GM21576 (cell line): Measurements from ENCODE around the gene GSS.

Experiments used
- ATAC-seq: cut with Tn5 transposase; IDR thresholded peaks from one replicate; pipeline ENCODE4 v1.9.1; 2021; ENCODE audit warnings: mild to moderate bottlenecking, moderate library complexity; ENCODE audit not compliant: unreplicated experiment

GSS gene

GRCh38 chr20:34947336-34947735 is 8.3 kb downstream of the GSS start:
- no peak for ATAC-seq

GRCh38 chr20:34946661-34947060 is 8.9 kb downstream of the GSS start:
- no peak for ATAC-seq

- no peak for ATAC-seq
These were observed 10.1 kb downstream of the GSS start for GRCh38 chr20:34945315-34946077.

- ATAC-seq = no peak
These were observed 11.6 kb downstream of the GSS start for GRCh38 chr20:34943808-34944567.

DNA sequence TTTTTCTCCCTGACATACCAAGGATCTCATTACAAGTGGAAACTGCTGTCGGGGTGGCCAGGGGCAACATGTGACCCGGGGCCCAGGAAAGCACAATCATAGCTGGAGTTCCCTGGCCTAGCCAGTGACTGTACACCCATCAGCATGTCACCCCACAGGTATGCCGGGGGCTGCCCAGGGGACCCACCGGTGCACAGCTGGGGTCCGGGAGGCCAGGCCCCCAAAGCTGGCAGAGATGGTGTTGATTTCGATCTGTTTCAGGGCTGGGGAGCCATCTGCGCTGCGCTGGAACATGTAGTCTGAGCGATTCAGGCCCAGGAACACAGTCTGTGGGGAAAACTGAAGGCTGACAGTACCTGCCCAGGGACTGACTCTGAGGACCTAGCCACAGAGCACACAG is 13.3 kb downstream of the GSS start:
- ATAC-seq = no peak

- no peak for ATAC-seq
These were observed 14.4 kb downstream of the GSS start for GRCh38 chr20:34941226-34941625.

DNA sequence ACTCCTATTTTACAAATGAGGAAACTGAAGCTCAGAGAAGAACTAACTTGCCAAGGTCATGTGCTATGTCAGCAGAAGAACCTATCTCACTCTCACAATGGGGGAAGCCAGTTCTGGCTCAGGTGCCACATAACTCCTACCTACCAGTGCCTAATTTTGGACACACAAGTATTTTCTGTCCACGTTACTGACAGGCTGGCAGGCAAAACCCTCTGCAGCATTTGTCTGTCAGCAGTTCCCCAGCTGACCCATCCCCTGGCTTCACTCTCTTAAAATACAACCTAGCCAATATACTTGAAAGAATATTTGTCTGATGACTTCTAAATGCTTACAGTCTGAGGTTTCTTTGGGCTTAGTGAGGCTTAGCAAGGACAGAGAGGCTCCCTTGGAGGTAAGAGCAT is 15.5 kb downstream of the GSS start:
- ATAC-seq = no peak

DNA sequence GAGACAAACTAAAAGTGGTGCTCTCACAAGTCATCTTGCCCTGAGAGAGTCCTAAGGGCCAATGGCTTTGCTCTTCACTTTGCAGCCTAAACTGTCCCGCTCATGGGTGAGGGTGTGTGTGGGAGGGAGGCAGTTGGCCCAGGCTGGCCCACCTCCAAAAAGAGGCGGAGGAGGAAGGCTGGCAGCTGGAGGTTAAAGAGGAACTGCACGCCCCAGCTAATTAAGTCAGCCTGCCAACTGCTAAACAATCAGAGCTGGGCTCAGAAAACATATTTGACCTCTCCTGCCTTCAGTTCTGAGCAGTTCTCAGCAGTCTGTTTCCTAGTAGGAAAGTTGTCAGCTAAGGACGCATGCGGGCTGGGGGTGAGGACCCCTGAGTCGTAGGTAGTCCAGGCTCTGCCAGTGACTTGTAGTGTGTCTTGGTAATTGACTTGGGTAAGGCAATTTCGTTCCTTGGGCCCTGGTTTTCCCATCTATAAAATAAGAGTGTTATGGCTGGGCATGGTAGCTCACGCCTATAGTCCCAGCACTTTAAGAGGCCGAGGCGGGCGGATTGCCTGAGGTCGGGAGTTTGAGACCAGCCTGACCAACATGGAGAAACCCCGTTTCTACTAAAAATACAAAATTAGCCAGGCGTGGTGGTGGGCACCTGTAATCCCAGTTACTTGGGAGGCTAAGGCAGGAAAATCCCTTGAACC is 17.0 kb downstream of the GSS start:
- no peak for ATAC-seq

GRCh38 chr20:34931771-34932170 is 23.8 kb downstream of the GSS start:
- ATAC-seq = no peak

GRCh38 chr20:34928411-34928810 is 27.2 kb downstream of the GSS start:
- no peak for ATAC-seq

DNA sequence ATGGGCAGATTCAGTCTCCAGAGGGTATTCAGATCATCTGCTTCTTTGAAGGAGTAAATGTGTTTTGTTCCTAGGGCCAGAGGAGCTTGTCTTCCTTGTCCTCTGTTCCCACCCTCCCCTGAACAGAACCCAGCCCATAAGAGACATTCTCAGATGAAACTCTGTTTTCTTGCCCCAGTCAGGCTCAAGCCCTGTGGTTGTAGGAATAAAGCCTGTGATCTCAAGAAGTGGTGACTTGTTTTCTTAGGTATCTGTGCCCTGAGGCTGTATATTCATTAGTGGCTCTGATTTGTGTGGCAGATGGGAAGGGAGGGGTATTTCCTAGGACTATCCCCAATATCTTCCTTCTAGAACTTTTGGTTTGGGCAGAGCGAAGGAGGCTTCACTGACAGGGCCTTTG is 27.9 kb downstream of the GSS start:
- no peak for ATAC-seq

DNA sequence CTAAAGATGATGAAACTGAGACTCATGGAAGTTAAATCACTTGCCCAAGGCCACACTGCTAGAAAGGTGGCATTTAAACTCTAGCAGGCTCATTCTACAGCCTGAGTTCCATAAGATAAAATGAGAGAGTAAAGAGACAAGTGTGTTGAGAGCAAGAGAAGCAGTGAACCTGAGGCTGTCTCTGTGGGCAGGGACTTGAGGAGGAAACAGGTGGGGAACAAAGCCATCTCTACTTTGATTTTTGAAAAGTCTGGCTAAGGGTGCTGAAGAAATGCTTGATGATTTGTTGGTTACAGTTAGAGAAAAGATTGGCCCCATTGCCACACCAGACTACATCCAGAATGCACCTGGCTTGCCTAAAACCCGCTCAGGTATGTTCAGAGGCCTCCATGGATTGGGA is 29.0 kb downstream of the GSS start:
- ATAC-seq = no peak

GRCh38 chr20:34925981-34926380 is 29.6 kb downstream of the GSS start:
- ATAC-seq = no peak

DNA sequence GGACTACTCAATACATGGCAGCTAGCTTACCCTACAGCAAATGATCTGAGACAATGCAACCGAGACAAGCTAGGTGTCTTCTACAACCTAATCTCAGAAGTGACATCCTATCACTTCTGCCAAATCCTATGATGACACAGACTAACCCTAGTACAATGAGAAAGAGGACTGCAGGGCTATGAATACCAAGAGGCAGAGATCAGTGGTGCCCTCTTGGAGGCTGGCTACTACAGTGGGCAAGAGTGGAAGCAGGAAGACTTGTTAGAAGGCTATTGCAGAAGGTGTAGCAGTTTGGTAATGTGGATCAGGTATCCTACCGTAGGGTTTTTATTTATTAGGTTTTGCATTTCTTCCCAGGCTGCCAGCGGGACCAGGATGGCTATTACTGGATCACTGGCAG is 30.3 kb downstream of the GSS start:
- ATAC-seq = no peak

GRCh38 chr20:34923414-34923813 is 32.2 kb downstream of the GSS start:
- ATAC-seq = no peak

GRCh38 chr20:34922654-34923381 is 32.8 kb downstream of the GSS start:
- ATAC-seq = no peak

DNA sequence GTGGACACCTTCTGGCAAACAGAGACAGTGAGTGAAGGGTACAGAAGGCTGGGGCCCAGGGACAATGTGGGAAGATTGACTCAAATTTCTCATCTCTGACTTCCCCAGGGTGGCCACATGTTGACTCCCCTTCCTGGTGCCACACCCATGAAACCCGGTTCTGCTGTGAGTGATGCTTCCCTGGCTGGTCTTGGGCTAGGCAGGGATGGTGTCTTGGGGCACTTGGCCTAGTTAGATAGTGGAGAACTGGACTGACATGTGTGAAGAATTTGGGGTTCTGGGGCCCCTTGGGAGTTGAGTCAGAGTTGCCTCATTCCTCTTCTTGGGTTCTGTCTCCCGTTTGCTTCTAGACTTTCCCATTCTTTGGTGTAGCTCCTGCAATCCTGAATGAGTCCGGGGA is 34.2 kb downstream of the GSS start:
- no peak for ATAC-seq

- ATAC-seq = no peak
These were observed 35.6 kb downstream of the GSS start for GRCh38 chr20:34920055-34920454.

DNA sequence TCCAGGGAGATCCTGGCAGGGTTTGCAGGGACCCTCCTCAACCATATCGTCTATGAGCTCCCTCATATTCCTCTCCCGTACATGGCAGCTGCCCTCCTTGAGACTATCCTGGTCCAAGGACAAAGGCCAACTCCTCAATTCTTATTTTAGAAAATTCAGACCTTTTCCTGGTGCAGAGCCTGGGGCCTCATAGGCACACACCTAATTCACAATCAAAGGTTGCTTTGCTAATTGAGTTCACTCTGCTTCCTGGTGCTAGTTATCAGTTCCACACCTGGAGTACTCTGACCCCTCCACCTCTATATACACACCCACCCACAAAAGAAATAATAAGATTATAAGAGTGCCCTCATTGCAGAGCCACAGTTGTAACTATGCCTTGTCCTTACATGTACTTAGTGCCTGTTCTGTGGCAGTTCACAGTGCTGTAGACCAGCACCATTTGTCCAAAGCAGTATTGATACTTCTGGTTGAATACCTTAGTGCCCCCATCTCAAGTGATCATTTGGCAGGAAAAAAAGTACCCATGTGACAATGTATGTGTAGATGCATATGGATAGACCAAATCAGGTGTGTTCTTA is 38.7 kb downstream of the GSS start:
- no peak for ATAC-seq

GRCh38 chr20:34915749-34916455 is 39.7 kb downstream of the GSS start:
- no peak for ATAC-seq
